SK-N-SH (cell line): ENCODE data around the gene CSNK1A1L. TPM values are rescaled to one million over a fixed set of nuclear protein-coding genes. Genes with fewer than 3 reads are reported as not detected.

Experiments used
- CTCF ChIA-PET: fragments of 300-600, 350-600 bp; formaldehyde crosslinking; extraction: SDS; loops from one replicate; lab custom pipeline; 2021; lab: Yijun Ruan, JAX
- POLR2A ChIA-PET: fragments of 350-600 bp; sonication (Branson Sonifier 250); formaldehyde crosslinking; extraction: SDS; loops from one replicate; lab custom pipeline; 2020; ENCODE audit warnings: antibody characterized with exemption, inconsistent platforms; lab: Yijun Ruan, JAX
- DNase-seq: peaks from one replicate; pipeline ENCODE4 v3.0.0; 2012
- H2AFZ ChIP-seq: fragments of 200-600 bp; sonication (generic); 2 replicates; pipeline ENCODE4 v1.8.1; 2016; ENCODE audit warnings: antibody characterized with exemption, mild to moderate bottlenecking, low read depth
- H3F3A ChIP-seq: fragments of 200-600 bp; sonication (generic); replicated peaks from 2 replicates; pipeline ENCODE3; 2016; ENCODE audit warnings: antibody characterized with exemption, mild to moderate bottlenecking; ENCODE audit not compliant: insufficient read depth
- H3K27ac ChIP-seq, 2 experiments: fragments of 200-500 bp in 1 of 2; fragments of 200-600 bp in 1 of 2; sonication (Bioruptor generic) in 1 of 2; sonication (generic), shearing (Covaris generic) in 1 of 2; 2 replicates each; pipeline versions ENCODE4 v1.5.1 to v1.6.1; 2014 to 2016; ENCODE audit warnings: low read depth in 2 of 2, inconsistent platforms in 1 of 2, low read length in 1 of 2, mild to moderate bottlenecking in 1 of 2, mixed read lengths in 1 of 2
- H3K27me3 ChIP-seq: fragments of 200-600 bp; sonication (generic), shearing (Covaris generic); 2 replicates; pipeline ENCODE4 v1.6.1; 2016; ENCODE audit warnings: mixed run types; ENCODE audit not compliant: insufficient read depth
- H3K36me3 ChIP-seq, 2 experiments: fragments of 200-500 bp in 1 of 2; fragments of 200-600 bp in 1 of 2; sonication (Bioruptor generic) in 1 of 2; sonication (generic) in 1 of 2; replicated peaks in 1 of 2; 2 replicates each; pipeline versions ENCODE3 to v1.5.1; 2014 to 2016; ENCODE audit warnings: low read length in 1 of 2, mild to moderate bottlenecking in 1 of 2; ENCODE audit not compliant: insufficient read depth in 2 of 2, control insufficient read depth in 1 of 2
- H3K4me1 ChIP-seq, 2 experiments: fragments of 200-500 bp in 1 of 2; fragments of 200-600 bp in 1 of 2; sonication (Bioruptor generic) in 1 of 2; sonication (generic), shearing (Covaris generic) in 1 of 2; 2 replicates each; pipeline versions ENCODE4 v1.5.1 to v1.6.1; 2014 to 2016; ENCODE audit warnings: low read depth in 1 of 2, low read length in 1 of 2, mixed run types in 1 of 2; ENCODE audit not compliant: insufficient read depth in 2 of 2, control insufficient read depth in 1 of 2
- H3K4me2 ChIP-seq: fragments of 200-600 bp; sonication (generic), shearing (Covaris generic); 2 replicates; pipeline ENCODE4 v1.6.1; 2017; ENCODE audit warnings: mixed run types
- H3K4me3 ChIP-seq, 2 experiments: fragments of 200-500 bp in 1 of 2; fragments of 200-600 bp in 1 of 2; sonication (Bioruptor generic) in 1 of 2; sonication (generic), shearing (Covaris generic) in 1 of 2; 2 replicates each; pipeline versions ENCODE4 v1.5.1 to v1.8.1; 2014 to 2016; ENCODE audit warnings: low read depth in 2 of 2, inconsistent platforms in 1 of 2, low read length in 1 of 2, mild to moderate bottlenecking in 1 of 2, mixed read lengths in 1 of 2, moderate library complexity in 1 of 2
- H3K79me2 ChIP-seq: fragments of 200-600 bp; sonication (generic); 2 replicates; pipeline ENCODE4 v1.8.1; 2017; ENCODE audit warnings: mild to moderate bottlenecking; ENCODE audit not compliant: insufficient read depth
- H3K9ac ChIP-seq: fragments of 200-600 bp; sonication (generic); 2 replicates; pipeline ENCODE4 v1.6.1; 2017; ENCODE audit warnings: mixed run types
- H3K9me2 ChIP-seq: fragments of 200-600 bp; sonication (generic); 2 replicates; pipeline ENCODE4 v1.6.1; 2017; ENCODE audit warnings: mixed run types
- H3K9me3 ChIP-seq: fragments of 200-600 bp; sonication (generic); 2 replicates; pipeline ENCODE4 v1.6.1; 2017; ENCODE audit warnings: mixed run types, mild to moderate bottlenecking, moderate library complexity
- H4K20me1 ChIP-seq: fragments of 200-600 bp; sonication (generic); 2 replicates; pipeline ENCODE4 v1.6.1; 2017; ENCODE audit warnings: mild to moderate bottlenecking, mixed run types; ENCODE audit not compliant: insufficient read depth
- ELF1 ChIP-seq: IDR thresholded peaks from 2 replicates; pipeline ENCODE4 v1.4.0; 2012
- EP300 ChIP-seq, 2 experiments: IDR thresholded peaks; 2 replicates each; pipeline versions ENCODE4 v1.4.0 to v1.6.1; 2012; ENCODE audit warnings: borderline replicate concordance in 1 of 2, low read depth in 1 of 2, low read length in 1 of 2
- EZH2phosphoT487 ChIP-seq: fragments of 200-600 bp; sonication (generic); IDR thresholded peaks from 2 replicates; pipeline ENCODE4 v1.6.1; 2017; ENCODE audit warnings: low read depth, mixed run types, mild to moderate bottlenecking, antibody characterized with exemption, moderate library complexity, borderline replicate concordance
- FOXJ3 ChIP-seq: sonication (generic); formaldehyde crosslinking; IDR thresholded peaks from 2 replicates; pipeline ENCODE4 v1.5.1; 2020; ENCODE audit warnings: mild to moderate bottlenecking, missing genetic modification reagents
- FOXM1 ChIP-seq: IDR thresholded peaks from 2 replicates; pipeline ENCODE4 v1.4.0; 2012; ENCODE audit warnings: low read depth, mild to moderate bottlenecking
- GABPA ChIP-seq: IDR thresholded peaks from 2 replicates; pipeline ENCODE4 v1.4.0; 2012; ENCODE audit warnings: low read depth, mild to moderate bottlenecking
- GATA2 ChIP-seq: sonication (generic); formaldehyde crosslinking; IDR thresholded peaks from 2 replicates; pipeline ENCODE4 v1.5.0; 2020; ENCODE audit warnings: mild to moderate bottlenecking, missing genetic modification reagents
- JUND ChIP-seq: IDR thresholded peaks from 2 replicates; pipeline ENCODE4 v1.4.0; 2012
- MEF2A ChIP-seq: IDR thresholded peaks from 2 replicates; pipeline ENCODE4 v1.4.0; 2012; ENCODE audit warnings: low read depth, borderline replicate concordance
- MXI1 ChIP-seq: IDR thresholded peaks from 2 replicates; pipeline ENCODE4 v1.6.1; 2012; ENCODE audit warnings: mild to moderate bottlenecking, low read depth, low read length, improper control_type of control experiment
- NFIC ChIP-seq: IDR thresholded peaks from 2 replicates; pipeline ENCODE4 v1.4.0; 2012; ENCODE audit warnings: borderline replicate concordance
- NRF1 ChIP-seq: IDR thresholded peaks from 2 replicates; pipeline ENCODE4 v1.6.1; 2012; ENCODE audit warnings: low read depth, mild to moderate bottlenecking, low read length
- RAD21 ChIP-seq: IDR thresholded peaks from 2 replicates; pipeline ENCODE4 v1.6.1; 2012; ENCODE audit warnings: mild to moderate bottlenecking, low read length
- RXRA ChIP-seq: IDR thresholded peaks from 2 replicates; pipeline ENCODE4 v1.4.0; 2012; ENCODE audit warnings: low read depth, mild to moderate bottlenecking, borderline replicate concordance
- SMC3 ChIP-seq: IDR thresholded peaks from 2 replicates; pipeline ENCODE4 v1.6.1; 2012; ENCODE audit warnings: low read depth, low read length, improper control_type of control experiment
- TCF12 ChIP-seq: IDR thresholded peaks from 2 replicates; pipeline ENCODE4 v1.4.0; 2012
- TEAD4 ChIP-seq: IDR thresholded peaks from 2 replicates; pipeline ENCODE4 v1.4.0; 2012; ENCODE audit warnings: mild to moderate bottlenecking, borderline replicate concordance; ENCODE audit not compliant: insufficient read depth
- USF2 ChIP-seq: fragments of 150-350 bp; IDR thresholded peaks from 2 replicates; pipeline ENCODE4 v1.6.1; 2017; ENCODE audit warnings: antibody characterized with exemption, low read length, low read depth, borderline replicate concordance
- YY1 ChIP-seq: IDR thresholded peaks from 2 replicates; pipeline ENCODE4 v1.4.0; 2012; ENCODE audit warnings: low read depth, mild to moderate bottlenecking
- ZBTB33 ChIP-seq: IDR thresholded peaks from 2 replicates; pipeline ENCODE4 v1.4.0; 2012; ENCODE audit warnings: low read depth, borderline replicate concordance
- WGBS: methylation state at CpG from one replicate; pipeline ENCODE4 v1.1.6; 2017; ENCODE audit warnings: low lambda C conversion rate; 5-methylcytosine and 5-hydroxymethylcytosine counted together
- polyA plus RNA-seq, 3 experiments: library from polyadenylated mRNA; depleted of rRNA; stranded (reverse); fragments of >200 nt; gene quantifications; 2 replicates each; pipeline ENCODE4 v1.2.3, GENCODE V29; 2012

CSNK1A1L gene
- polyA plus RNA-seq, 1 of the 3 experiments (the other 2 are of a cell fraction): not detected

- Histone ChIP-seq H3K9me3 (no peaks in the 10 kb centered on the region), H3F3A (no peaks in the 10 kb centered on the region), H3K9ac (no peak overlapping the region), H4K20me1 (no peaks in the 10 kb centered on the region), H3K9me2 (no peaks in the 10 kb centered on the region), H3K27me3 (no peaks in the 10 kb centered on the region), H3K79me2 (no peaks in the 10 kb centered on the region), H3K4me3 (no peak overlapping the region), H3K4me2 (no peak overlapping the region), H3K27ac (no peak overlapping the region), H3K4me1 (no peaks in the 10 kb centered on the region), H2AFZ (no peak overlapping the region), H3K36me3 (no peaks in the 10 kb centered on the region)
- POLR2A ChIA-PET: no interaction called here
- TF ChIP-seq NFIC (no peak), MXI1 (no peak), FOXM1 (no peak), EP300 (IDR thresholded peaks at IDR 0.05; ENCODE audit: borderline replicate concordance in 1 of 2, low read depth in 1 of 2, low read length in 1 of 2) (no peak), GABPA (no peak), TEAD4 (no peak), RAD21 (no peak), MEF2A (no peak), ZBTB33 (no peak), YY1 (no peak), SMC3 (no peak), EZH2phosphoT487 (no peak), GATA2 (CRISPR knock-in tag) (no peak), NRF1 (no peak), USF2 (no peak), TCF12 (no peak), RXRA (no peak), ELF1 (no peak), FOXJ3 (no peak), JUND (no peak)
- CTCF ChIA-PET: interaction anchor here (2.4 kb wide), 1 partner anchor 10 kb away, joined by 7 read pairs; no protein-coding TSS in a partner anchor
- no peak for DNase-seq
- WGBS: 40% methylated on average over 4 of the region's 4 CpGs
Observed at GRCh38 chr13:37114250-37114649, 8.8 kb upstream of the CSNK1A1L start.
